Measurements from ENCODE around the gene GLS2.
"Not testable (repeated sequence)": the region's sequence is repeated elsewhere in the genome, so short reads cannot be mapped to it uniquely, and the experiment has no call there.

Gene GLS2

DNA sequence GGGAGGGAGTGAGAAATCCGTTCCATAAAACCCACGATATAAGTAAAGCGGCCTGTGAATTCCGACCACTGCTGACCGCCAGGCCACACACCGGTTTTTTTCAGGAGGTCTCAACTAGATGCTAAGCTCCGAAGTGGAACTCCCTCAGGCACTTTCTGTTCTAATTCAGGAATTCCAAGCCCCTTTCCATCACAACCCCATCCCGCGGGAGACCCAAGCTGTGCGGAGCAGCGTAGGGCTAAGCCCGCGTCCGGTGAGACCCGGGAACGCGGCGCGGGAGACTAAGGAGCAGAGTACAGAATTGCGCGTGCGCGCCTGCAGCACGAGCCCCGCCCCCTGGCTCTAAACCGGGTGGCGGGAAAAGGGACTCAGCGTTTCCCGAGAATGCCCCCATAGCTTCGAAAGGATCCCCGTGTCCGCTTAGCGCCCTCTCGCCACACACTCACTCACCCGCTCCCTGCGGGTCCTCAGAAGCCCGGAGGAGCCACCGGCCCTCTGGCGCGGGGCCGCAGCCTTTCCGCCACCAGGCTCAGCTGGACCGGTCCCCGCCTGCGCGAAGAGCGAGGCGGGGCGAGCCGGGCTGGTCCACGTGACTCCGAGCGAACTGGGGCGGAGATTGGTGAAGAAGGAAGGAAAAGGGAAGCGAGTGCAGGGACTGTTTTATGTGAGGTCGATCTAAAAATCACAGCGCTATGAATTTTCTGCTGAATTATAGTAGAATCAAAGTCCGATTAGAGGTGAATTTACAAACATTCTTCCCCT is 38.9 kb downstream of the GLS2 start, which contains the start of gene TIMELESS:
TSS of gene TIMELESS (minus strand) at position 567 of the 762 bp plus-strand sequence. CDS start 15,256 bp downstream, outside the sequence.
- peak; percentile 92 for DNase-seq (ENCODE audit: low read depth, low spot score)
- H3K4me3 ChIP-seq (ENCODE audit: low read depth, low read length) = peak within 1 kb of the TSS; percentile 73
- TF ChIP-seq, protein P1, sequence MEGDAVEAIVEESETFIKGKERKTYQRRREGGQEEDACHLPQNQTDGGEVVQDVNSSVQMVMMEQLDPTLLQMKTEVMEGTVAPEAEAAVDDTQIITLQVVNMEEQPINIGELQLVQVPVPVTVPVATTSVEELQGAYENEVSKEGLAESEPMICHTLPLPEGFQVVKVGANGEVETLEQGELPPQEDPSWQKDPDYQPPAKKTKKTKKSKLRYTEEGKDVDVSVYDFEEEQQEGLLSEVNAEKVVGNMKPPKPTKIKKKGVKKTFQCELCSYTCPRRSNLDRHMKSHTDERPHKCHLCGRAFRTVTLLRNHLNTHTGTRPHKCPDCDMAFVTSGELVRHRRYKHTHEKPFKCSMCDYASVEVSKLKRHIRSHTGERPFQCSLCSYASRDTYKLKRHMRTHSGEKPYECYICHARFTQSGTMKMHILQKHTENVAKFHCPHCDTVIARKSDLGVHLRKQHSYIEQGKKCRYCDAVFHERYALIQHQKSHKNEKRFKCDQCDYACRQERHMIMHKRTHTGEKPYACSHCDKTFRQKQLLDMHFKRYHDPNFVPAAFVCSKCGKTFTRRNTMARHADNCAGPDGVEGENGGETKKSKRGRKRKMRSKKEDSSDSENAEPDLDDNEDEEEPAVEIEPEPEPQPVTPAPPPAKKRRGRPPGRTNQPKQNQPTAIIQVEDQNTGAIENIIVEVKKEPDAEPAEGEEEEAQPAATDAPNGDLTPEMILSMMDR (IDR thresholded peaks at IDR 0.05; ENCODE audit: low read depth, low read length) = no peak
- in situ Hi-C loops (cut with HindIII; ENCODE audit: low sequenced_read_pairs) = no loop called here

DNA sequence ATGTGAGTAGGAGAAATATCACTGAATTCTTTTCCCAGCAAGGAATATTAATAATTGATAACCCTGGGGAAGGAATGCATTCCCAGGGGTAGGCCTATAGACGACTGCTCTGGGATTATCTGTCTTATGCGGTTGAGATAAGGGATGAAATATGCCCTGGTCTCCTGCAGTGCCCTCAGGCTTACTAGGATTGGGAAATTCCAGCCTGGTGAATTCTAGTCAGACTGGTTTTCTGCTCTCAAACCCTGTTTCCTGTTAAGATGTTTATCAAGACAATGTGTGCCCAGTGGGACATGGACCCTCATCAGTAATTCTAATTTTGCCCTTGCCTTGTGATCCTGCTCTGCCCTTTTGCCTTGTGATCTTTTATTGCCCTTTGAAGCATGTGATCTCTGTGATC is 44.8 kb downstream of the GLS2 start:
- DNase-seq (ENCODE audit: low read depth, low spot score); H3K4me3 ChIP-seq (ENCODE audit: low read depth, low read length); in situ Hi-C loops (cut with HindIII; ENCODE audit: low sequenced_read_pairs): not testable (repeated sequence)

DNA sequence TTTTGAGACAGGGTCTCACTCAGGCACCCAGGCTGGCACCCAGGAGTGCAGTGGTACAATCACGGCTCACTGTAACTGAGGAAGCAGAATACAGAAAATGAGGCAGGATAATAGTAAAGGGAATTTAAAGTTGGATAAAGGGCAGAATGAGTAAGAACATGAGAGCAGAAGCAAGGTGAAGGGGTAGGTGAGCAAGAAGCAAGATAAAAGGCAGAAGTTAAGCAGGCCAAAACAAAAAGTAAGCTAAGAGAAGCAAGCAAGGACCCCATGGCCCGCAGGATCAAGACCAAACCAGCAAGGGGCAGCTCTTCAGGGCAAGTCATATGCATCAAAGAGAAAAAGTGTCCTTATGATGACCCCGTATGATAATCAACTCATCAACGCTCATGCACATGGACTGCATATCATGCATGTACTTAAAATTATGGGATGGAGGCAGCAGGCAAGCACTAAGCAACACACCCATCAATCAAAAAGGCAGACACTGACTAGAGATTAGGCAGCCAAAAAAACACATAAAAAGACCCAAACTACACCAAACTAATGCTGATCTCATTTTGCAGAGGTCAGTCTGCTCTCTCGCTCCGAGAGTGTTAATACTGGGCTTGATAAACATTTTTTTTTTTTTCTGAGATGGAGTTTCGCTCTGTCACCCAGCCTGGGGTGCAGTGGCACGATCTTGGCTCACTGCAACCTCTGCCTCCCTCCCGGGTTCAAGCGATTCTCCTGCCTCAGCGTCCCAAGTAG is 50.4 kb downstream of the GLS2 start:
- TF ChIP-seq, protein P1 (IDR thresholded peaks at IDR 0.05; ENCODE audit: low read depth, low read length) = no peak
- no peak overlapping the region for H3K4me3 ChIP-seq (ENCODE audit: low read depth, low read length)
- in situ Hi-C loops (cut with HindIII; ENCODE audit: low sequenced_read_pairs) = no loop called here
- DNase-seq (ENCODE audit: low read depth, low spot score) = no peak

DNA sequence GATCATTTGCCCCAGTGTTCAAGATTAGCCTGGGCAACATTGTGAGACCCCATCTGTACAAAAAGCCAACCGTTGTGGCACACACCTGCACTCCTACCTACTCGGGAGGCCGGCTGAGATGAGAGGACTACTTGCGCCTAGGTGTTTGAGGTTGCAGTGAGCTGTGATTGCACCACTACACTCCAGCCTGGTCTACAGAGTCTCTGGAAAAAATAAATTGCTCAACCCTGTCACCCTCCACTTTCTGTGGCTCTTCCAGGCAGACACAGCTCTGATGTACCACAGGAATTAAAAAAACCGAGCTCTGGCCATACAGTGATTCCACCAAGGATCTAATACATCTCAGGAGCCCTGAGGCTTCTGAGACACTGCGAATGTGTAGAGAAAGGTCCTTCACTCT is 53.1 kb downstream of the GLS2 start:
- TF ChIP-seq, protein P1 (IDR thresholded peaks at IDR 0.05; ENCODE audit: low read depth, low read length) = no peak
- no peak overlapping the region for H3K4me3 ChIP-seq (ENCODE audit: low read depth, low read length)
- in situ Hi-C loops (cut with HindIII; ENCODE audit: low sequenced_read_pairs) = no loop called here
- no peak for DNase-seq (ENCODE audit: low read depth, low spot score)

DNA sequence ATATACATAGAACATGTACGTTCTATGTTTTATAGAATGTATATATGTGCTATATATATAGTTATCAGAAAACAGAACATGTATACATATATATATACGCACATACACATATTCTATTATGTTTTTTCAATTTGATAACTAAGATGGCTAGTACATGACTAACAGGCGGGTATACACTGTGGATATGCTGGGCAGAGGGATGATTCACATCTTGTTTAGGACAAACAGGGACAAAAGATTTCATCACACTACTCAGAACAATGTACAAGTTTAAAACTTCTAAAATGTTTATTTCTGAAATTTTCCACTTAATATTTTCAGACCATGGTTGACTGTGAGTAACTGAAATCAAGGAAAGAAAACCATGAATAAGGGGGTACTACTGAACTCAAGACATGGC is 56.1 kb downstream of the GLS2 start:
- in situ Hi-C loops (cut with HindIII; ENCODE audit: low sequenced_read_pairs) = no loop called here
- H3K4me3 ChIP-seq (ENCODE audit: low read depth, low read length) = no peak overlapping the region
- TF ChIP-seq, protein P1 (IDR thresholded peaks at IDR 0.05; ENCODE audit: low read depth, low read length) = no peak
- no peak for DNase-seq (ENCODE audit: low read depth, low spot score)

DNA sequence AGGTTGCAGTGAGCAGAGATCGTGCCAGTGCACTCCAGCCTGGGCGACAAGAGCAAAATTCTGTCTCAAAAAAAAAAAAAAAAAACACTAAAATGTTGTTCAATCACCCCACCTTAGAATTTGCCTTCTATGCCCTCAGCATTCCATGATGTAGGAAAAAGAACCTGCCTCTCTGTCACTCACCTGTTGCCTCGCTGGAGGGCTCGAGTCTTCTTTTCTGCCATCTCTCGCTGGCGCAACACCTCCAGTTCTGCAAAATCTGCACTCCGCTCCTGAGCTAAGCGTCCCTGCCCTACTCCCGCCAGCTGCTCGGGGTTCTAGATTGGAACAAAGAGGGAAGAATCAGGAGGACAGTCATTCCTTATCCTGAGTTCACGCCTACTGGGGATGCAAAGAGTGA is 56.7 kb downstream of the GLS2 start:
- DNase-seq (ENCODE audit: low read depth, low spot score) = no peak
- TF ChIP-seq, protein P1 (IDR thresholded peaks at IDR 0.05; ENCODE audit: low read depth, low read length) = no peak
- in situ Hi-C loops (cut with HindIII; ENCODE audit: low sequenced_read_pairs) = no loop called here
- H3K4me3 ChIP-seq (ENCODE audit: low read depth, low read length) = no peak overlapping the region

DNA sequence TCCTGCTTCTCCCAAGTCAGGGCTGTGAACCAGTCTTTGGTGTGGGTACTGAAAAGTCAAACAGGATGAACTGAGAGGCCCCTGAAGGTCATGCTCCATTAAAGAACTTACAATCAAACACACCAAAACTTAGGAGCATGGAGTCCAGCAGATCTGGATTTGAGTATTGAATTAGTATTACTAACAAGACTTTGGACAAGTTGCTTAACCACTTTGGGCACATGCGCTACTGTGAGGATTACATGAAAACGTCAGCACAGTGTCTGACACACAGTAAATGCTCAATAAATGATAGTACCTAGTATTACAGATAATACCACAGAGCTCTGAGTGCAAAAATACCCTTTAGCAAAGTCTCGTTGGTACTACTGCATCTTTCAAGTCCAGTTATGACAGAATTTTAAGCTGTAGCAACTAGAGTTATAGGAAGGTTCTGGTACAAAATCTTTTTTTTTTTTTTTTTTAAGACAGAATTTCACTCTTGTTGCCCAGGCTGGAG is 62.0 kb downstream of the GLS2 start:
- in situ Hi-C loops (cut with HindIII; ENCODE audit: low sequenced_read_pairs) = no loop called here

More for the DNA sequence above, 62.0 kb downstream of the GLS2 start:
- TF ChIP-seq, protein P1 (IDR thresholded peaks at IDR 0.05; ENCODE audit: low read depth, low read length) = no peak
- DNase-seq (ENCODE audit: low read depth, low spot score) = no peak
- H3K4me3 ChIP-seq (ENCODE audit: low read depth, low read length) = no peak overlapping the region
